Measurements from ENCODE around the gene PDZD2.

DNA sequence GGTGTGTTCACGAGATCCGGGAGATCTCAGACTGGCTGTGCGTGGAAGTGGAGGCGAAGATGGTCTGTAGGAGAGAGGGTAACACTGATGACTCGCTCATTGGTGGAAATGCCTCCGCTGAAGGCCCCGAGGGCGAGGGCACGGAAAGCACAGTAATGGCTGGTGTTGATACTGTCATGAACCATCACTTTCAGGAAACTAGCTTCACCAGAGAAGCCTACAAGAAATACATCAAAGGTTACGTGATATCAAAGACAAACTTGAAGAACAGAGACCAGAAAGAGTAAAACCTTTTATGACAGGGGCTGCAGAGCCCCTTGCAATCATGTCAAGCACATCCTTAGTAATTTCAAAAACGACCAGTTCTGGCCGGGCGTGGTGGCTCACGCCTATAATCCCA lies 269.5 kb downstream of the PDZD2 start:
- TF ChIP-seq, protein P1, sequence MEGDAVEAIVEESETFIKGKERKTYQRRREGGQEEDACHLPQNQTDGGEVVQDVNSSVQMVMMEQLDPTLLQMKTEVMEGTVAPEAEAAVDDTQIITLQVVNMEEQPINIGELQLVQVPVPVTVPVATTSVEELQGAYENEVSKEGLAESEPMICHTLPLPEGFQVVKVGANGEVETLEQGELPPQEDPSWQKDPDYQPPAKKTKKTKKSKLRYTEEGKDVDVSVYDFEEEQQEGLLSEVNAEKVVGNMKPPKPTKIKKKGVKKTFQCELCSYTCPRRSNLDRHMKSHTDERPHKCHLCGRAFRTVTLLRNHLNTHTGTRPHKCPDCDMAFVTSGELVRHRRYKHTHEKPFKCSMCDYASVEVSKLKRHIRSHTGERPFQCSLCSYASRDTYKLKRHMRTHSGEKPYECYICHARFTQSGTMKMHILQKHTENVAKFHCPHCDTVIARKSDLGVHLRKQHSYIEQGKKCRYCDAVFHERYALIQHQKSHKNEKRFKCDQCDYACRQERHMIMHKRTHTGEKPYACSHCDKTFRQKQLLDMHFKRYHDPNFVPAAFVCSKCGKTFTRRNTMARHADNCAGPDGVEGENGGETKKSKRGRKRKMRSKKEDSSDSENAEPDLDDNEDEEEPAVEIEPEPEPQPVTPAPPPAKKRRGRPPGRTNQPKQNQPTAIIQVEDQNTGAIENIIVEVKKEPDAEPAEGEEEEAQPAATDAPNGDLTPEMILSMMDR (IDR thresholded peaks at IDR 0.05), result no peak
- TF ChIP-seq POLR2A (IDR thresholded peaks at IDR 0.05), result no peak
- no peak for TF ChIP-seq EP300 (IDR thresholded peaks at IDR 0.05)
- TF ChIP-seq POLR2AphosphoS5 (IDR thresholded peaks at IDR 0.05), result no peak

All from sigmoid colon (tissue), 4 donors.